Mesodermal cell (in vitro differentiated cells): ENCODE data around the gene AQP11.
"Not testable (repeated sequence)": the region's sequence is repeated elsewhere in the genome, so short reads cannot be mapped to it uniquely, and the experiment has no call there.

Source experiments
- H3K27ac ChIP-seq: 2 replicates; pipeline ENCODE4 v1.7.0; 2013; ENCODE audit warnings: mild to moderate bottlenecking, low read depth, low read length, moderate library complexity; ENCODE audit not compliant: severe bottlenecking
- H3K36me3 ChIP-seq: 2 replicates; pipeline ENCODE4 v1.7.1; 2013; ENCODE audit warnings: mild to moderate bottlenecking, low read length, moderate library complexity; ENCODE audit not compliant: control insufficient read depth, insufficient read depth
- H3K4me1 ChIP-seq: one replicate; pipeline ENCODE4 v1.7.1; 2013; ENCODE audit warnings: mild to moderate bottlenecking, low read length; ENCODE audit not compliant: insufficient read depth, control insufficient read depth, poor library complexity, severe bottlenecking
- H3K4me3 ChIP-seq: 2 replicates; pipeline ENCODE4 v1.7.0; 2013; ENCODE audit warnings: low read length, control low read depth, mild to moderate bottlenecking; ENCODE audit not compliant: insufficient read depth, poor library complexity, severe bottlenecking; ENCODE audit errors: extremely low read depth
- H3K9me3 ChIP-seq: 2 replicates; pipeline ENCODE4 v1.7.1; 2013; ENCODE audit warnings: mild to moderate bottlenecking, low read length, moderate library complexity; ENCODE audit not compliant: control insufficient read depth
- WGBS, 2 experiments: methylation state at CpG; one replicate each; pipeline ENCODE4 v1.1.5; 2013; ENCODE audit warnings: missing lambda C conversion rate in 2 of 2; ENCODE audit not compliant: insufficient coverage in 2 of 2; 5-methylcytosine and 5-hydroxymethylcytosine counted together

Gene AQP11

GRCh38 chr11:77560605-77561004 lies 29.1 kb upstream of the AQP11 start:
- no peaks in the 10 kb centered on the region for H3K36me3 ChIP-seq
- peak overlapping the region; percentile 53 for H3K27ac ChIP-seq
- H3K4me1 ChIP-seq, result peaks cover 11% of the 10 kb centered on the region
- H3K9me3 ChIP-seq, result peaks cover under 1% of the 10 kb centered on the region
- 100% methylated on average over 1 to 2 of the region's 2 CpGs for WGBS, 2 experiments
- no peak overlapping the region for H3K4me3 ChIP-seq

- Histone ChIP-seq H3K4me3 (no peak overlapping the region), H3K4me1 (peaks cover 11% of the 10 kb centered on the region), H3K27ac (no peak overlapping the region), H3K36me3 (no peaks in the 10 kb centered on the region), H3K9me3 (no peaks in the 10 kb centered on the region)
- 83 to 100% methylated on average over 1 of the region's 1 CpG for WGBS, 2 experiments
Measured at GRCh38 chr11:77561257-77561656, 28.5 kb upstream of the AQP11 start.

- Histone ChIP-seq H3K36me3 (no peaks in the 10 kb centered on the region), H3K9me3 (no peaks in the 10 kb centered on the region), H3K4me1 (no peaks in the 10 kb centered on the region), H3K4me3 (no peak overlapping the region), H3K27ac (no peak overlapping the region)
- WGBS, 2 experiments, result 81 to 94% methylated on average over 4 of the region's 4 CpGs
Measured at GRCh38 chr11:77568306-77568705, 21.4 kb upstream of the AQP11 start.

GRCh38 chr11:77568916-77569675 lies 20.7 kb upstream of the AQP11 start:
- Histone ChIP-seq H3K4me3 (no peak overlapping the region), H3K9me3 (no peaks in the 10 kb centered on the region), H3K36me3 (no peaks in the 10 kb centered on the region), H3K4me1 (no peaks in the 10 kb centered on the region), H3K27ac (no peak overlapping the region)
- 81 to 82% methylated on average over 2 of the region's 3 CpGs for WGBS, 2 experiments

GRCh38 chr11:77569676-77570070 lies 20.1 kb upstream of the AQP11 start:
- 100% methylated on average over 1 of the region's 2 CpGs for WGBS, 2 experiments
- Histone ChIP-seq H3K4me3 (no peak overlapping the region), H3K36me3 (no peaks in the 10 kb centered on the region), H3K27ac (no peak overlapping the region), H3K4me1 (no peaks in the 10 kb centered on the region), H3K9me3 (no peaks in the 10 kb centered on the region)

- not testable (repeated sequence) for H3K4me3 ChIP-seq, H3K27ac ChIP-seq, H3K36me3 ChIP-seq, H3K9me3 ChIP-seq, H3K4me1 ChIP-seq
- WGBS, 2 experiments, result 20% methylated on average over 1 of the region's 1 CpG; no CpG with 5 or more reads in 1 of the 2 experiments
Measured at GRCh38 chr11:77570896-77571295, 18.9 kb upstream of the AQP11 start.

- no CpG with 5 or more reads among the region's 1 CpG for WGBS, 2 experiments
- not testable (repeated sequence) for H3K9me3 ChIP-seq, H3K36me3 ChIP-seq, H3K4me3 ChIP-seq, H3K27ac ChIP-seq, H3K4me1 ChIP-seq
Measured at GRCh38 chr11:77575428-77575827, 14.3 kb upstream of the AQP11 start.

- WGBS, 2 experiments, result 71 to 86% methylated on average over 1 of the region's 5 CpGs
- Histone ChIP-seq H3K27ac (no peak overlapping the region), H3K4me3 (no peak overlapping the region), H3K4me1 (no peaks in the 10 kb centered on the region), H3K36me3 (no peaks in the 10 kb centered on the region), H3K9me3 (peaks cover 31% of the 10 kb centered on the region)
Measured at GRCh38 chr11:77580712-77581337, 8.9 kb upstream of the AQP11 start.

- Histone ChIP-seq H3K4me3 (peak overlapping the region; percentile 51), H3K36me3 (no peaks in the 10 kb centered on the region), H3K9me3 (peaks cover 4% of the 10 kb centered on the region), H3K4me1 (peaks cover 8% of the 10 kb centered on the region), H3K27ac (peak overlapping the region; percentile 41)
- 0 to 3% methylated on average over 15 of the region's 19 CpGs for WGBS, 2 experiments
Measured at GRCh38 chr11:77589181-77589520, 602 bp upstream of the AQP11 start.

GRCh38 chr11:77590194-77590782 lies 535 bp downstream of the AQP11 start:
- H3K9me3 ChIP-seq, result peaks cover under 1% of the 10 kb centered on the region
- H3K4me1 ChIP-seq, result peaks cover 8% of the 10 kb centered on the region
- H3K4me3 ChIP-seq, result peak overlapping the region; percentile 51
- no peak overlapping the region for H3K27ac ChIP-seq
- no peaks in the 10 kb centered on the region for H3K36me3 ChIP-seq
- WGBS, 2 experiments, result 6% methylated on average over 25 to 26 of the region's 31 CpGs

- 85 to 94% methylated on average over 2 of the region's 2 CpGs for WGBS, 2 experiments
Measured at GRCh38 chr11:77592727-77593126, 3.0 kb downstream of the AQP11 start.

More at GRCh38 chr11:77592727-77593126, 3.0 kb downstream of the AQP11 start:
- Histone ChIP-seq H3K4me3 (no peak overlapping the region), H3K4me1 (peaks cover 8% of the 10 kb centered on the region), H3K9me3 (no peaks in the 10 kb centered on the region), H3K36me3 (peaks cover 6% of the 10 kb centered on the region), H3K27ac (no peak overlapping the region)
